BLaER1 (cell line): ENCODE data around the gene SATB2.

ENCODE experiments used
- H3K27ac ChIP-seq: shearing (Covaris generic); formaldehyde crosslinking; 2 replicates; pipeline ENCODE4 v1.8.1; 2022
- H3K27me3 ChIP-seq: shearing (Covaris generic); formaldehyde crosslinking; 2 replicates; pipeline ENCODE4 v1.8.1; 2022
- H3K36me3 ChIP-seq: shearing (Covaris generic); formaldehyde crosslinking; 2 replicates; pipeline ENCODE4 v1.8.1; 2022
- H3K4me1 ChIP-seq: shearing (Covaris generic); formaldehyde crosslinking; 2 replicates; pipeline ENCODE4 v1.8.1; 2022
- H3K4me2 ChIP-seq: shearing (Covaris generic); formaldehyde crosslinking; 2 replicates; pipeline ENCODE4 v1.8.1; 2022
- H3K4me3 ChIP-seq: shearing (Covaris generic); formaldehyde crosslinking; 2 replicates; pipeline ENCODE4 v1.8.1; 2022
- H3K9ac ChIP-seq: shearing (Covaris generic); formaldehyde crosslinking; 2 replicates; pipeline ENCODE4 v1.8.1; 2022
- H3K9me3 ChIP-seq: shearing (Covaris generic); formaldehyde crosslinking; 2 replicates; pipeline ENCODE4 v1.8.1; 2022
- H4K20me1 ChIP-seq: shearing (Covaris generic); formaldehyde crosslinking; 2 replicates; pipeline ENCODE4 v1.8.1; 2022
- Cebpa-rat ChIP-seq: shearing (Covaris generic); IDR thresholded peaks from 2 replicates; pipeline ENCODE4 v1.8.1; 2022

SATB2 gene

DNA sequence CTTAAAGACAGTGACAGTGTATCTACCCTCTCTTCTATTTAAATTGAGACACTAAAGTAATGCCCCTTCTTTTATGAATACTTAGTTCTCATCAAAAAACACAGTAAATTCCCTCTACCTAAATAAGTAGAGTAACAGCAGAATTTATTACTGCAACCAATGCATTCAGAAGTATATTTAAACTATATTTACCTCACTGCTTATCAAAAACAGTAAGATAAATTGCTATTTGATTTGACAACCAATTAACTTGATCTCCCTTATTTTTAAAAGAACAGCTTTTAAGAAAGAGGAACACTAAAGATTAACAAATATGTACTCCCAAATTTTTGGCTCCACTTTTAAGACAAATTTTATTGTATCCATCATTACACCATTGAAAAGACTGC is 4.8 kb downstream of the SATB2 start:
- no peak overlapping the region for H3K4me3 ChIP-seq
- no peak overlapping the region for H3K4me2 ChIP-seq
- no peaks in the 10 kb centered on the region for H3K9me3 ChIP-seq
- H3K36me3 ChIP-seq: no peaks in the 10 kb centered on the region
- peaks cover 13% of the 10 kb centered on the region for H3K4me1 ChIP-seq
- H4K20me1 ChIP-seq: peaks cover 54% of the 10 kb centered on the region
- no peak overlapping the region for H3K9ac ChIP-seq
- TF ChIP-seq Cebpa-rat: no peak
- H3K27me3 ChIP-seq: peaks cover 90% of the 10 kb centered on the region
- H3K27ac ChIP-seq: no peak overlapping the region

DNA sequence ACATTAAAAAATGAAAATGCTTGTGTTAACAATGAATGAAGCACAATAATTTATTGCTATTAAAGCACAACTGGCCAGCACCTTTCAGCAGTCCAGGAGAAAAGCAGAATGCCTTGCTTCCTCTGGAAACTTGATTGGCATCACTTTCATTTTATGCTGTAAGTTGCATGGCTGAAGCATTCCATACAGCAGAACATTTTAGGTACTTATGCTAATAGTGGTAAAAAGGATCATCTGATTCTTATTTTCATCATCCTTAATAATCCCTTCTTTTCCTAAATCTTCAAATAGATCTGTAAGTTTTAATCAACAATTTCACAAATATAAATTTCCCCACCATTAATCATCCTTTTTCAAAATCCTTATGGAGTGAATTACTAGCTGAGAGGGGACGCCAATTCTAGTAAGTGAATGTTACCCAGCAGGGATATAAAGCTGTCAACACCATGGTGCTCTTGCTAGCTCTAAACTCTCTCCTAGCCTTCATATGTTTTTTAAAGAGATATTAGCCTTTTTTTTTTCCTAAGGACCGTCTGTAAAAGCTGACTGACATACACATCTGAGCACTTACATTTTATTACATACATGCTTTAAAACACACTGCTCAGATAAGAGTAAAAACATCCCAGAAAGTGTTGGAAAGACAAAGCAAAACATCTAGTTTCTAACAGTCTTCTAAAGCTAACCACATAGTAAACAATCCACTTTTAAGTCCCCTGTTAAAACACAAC is 5.3 kb downstream of the SATB2 start:
- no peaks in the 10 kb centered on the region for H3K9me3 ChIP-seq
- no peak for TF ChIP-seq Cebpa-rat
- peaks cover 85% of the 10 kb centered on the region for H3K27me3 ChIP-seq
- H4K20me1 ChIP-seq: peaks cover 49% of the 10 kb centered on the region
- no peak overlapping the region for H3K4me2 ChIP-seq
- H3K4me3 ChIP-seq: no peak overlapping the region
- H3K36me3 ChIP-seq: no peaks in the 10 kb centered on the region
- no peak overlapping the region for H3K9ac ChIP-seq
- peaks cover 8% of the 10 kb centered on the region for H3K4me1 ChIP-seq
- H3K27ac ChIP-seq: no peak overlapping the region

GRCh38 chr2:199449956-199450355 is 7.8 kb downstream of the SATB2 start:
- H4K20me1 ChIP-seq: peaks cover 25% of the 10 kb centered on the region
- H3K36me3 ChIP-seq: no peaks in the 10 kb centered on the region
- no peak for TF ChIP-seq Cebpa-rat
- no peaks in the 10 kb centered on the region for H3K4me1 ChIP-seq
- no peak overlapping the region for H3K4me2 ChIP-seq
- no peaks in the 10 kb centered on the region for H3K9me3 ChIP-seq
- H3K27ac ChIP-seq: no peak overlapping the region
- H3K9ac ChIP-seq: no peak overlapping the region
- H3K4me3 ChIP-seq: no peak overlapping the region
- peaks cover 68% of the 10 kb centered on the region for H3K27me3 ChIP-seq

- H3K9ac ChIP-seq: no peak overlapping the region
- no peaks in the 10 kb centered on the region for H3K9me3 ChIP-seq
- TF ChIP-seq Cebpa-rat: no peak
- H3K36me3 ChIP-seq: no peaks in the 10 kb centered on the region
- no peak overlapping the region for H3K4me2 ChIP-seq
- H3K27me3 ChIP-seq: peaks cover 63% of the 10 kb centered on the region
- no peak overlapping the region for H3K4me3 ChIP-seq
- H4K20me1 ChIP-seq: peaks cover 20% of the 10 kb centered on the region
- no peaks in the 10 kb centered on the region for H3K4me1 ChIP-seq
- H3K27ac ChIP-seq: no peak overlapping the region
Observed at GRCh38 chr2:199449455-199449854, 8.3 kb downstream of the SATB2 start.

DNA sequence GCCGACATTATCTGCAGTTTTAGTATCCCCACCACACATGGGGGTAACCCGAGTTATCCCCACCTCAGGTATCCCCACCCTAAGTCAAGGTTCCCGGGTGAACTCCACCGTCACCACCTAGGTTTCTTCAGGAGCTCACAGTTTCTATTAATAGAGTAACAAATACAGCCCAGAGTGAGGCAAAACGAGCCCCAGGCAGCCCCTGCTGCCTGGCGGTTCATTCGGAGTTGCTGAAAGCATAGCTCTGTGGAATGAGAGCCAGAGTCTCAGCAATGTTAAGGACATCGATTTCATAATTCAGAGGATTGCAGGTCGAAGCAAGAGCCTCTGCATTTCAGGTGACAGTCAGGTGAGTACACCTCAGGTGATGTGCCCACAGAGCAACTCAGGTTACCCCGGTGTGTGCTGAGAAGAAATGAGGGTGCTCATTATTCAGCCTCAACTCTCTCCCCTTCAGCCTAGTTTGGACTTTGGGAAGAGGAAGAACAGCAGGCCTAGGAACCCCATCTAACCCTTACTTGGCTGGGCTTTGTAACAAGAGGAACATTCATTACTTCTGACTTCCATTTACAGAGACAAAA is 10.7 kb downstream of the SATB2 start:
- Histone ChIP-seq H3K9ac (no peak overlapping the region), H3K27ac (no peak overlapping the region), H3K27me3 (peaks cover 42% of the 10 kb centered on the region), H3K9me3 (no peaks in the 10 kb centered on the region), H3K4me2 (no peak overlapping the region), H3K36me3 (no peaks in the 10 kb centered on the region), H3K4me1 (no peaks in the 10 kb centered on the region), H3K4me3 (no peak overlapping the region), H4K20me1 (peaks cover under 1% of the 10 kb centered on the region; the same call in 1 of the 2 replicates)
- no peak for TF ChIP-seq Cebpa-rat

GRCh38 chr2:199444749-199445148 is 13.0 kb downstream of the SATB2 start:
- peaks cover 22% of the 10 kb centered on the region for H3K27me3 ChIP-seq
- no peak overlapping the region for H3K4me2 ChIP-seq
- H3K27ac ChIP-seq: no peak overlapping the region
- H3K36me3 ChIP-seq: no peaks in the 10 kb centered on the region
- H3K4me1 ChIP-seq: no peaks in the 10 kb centered on the region
- no peak overlapping the region for H3K9ac ChIP-seq
- no peaks in the 10 kb centered on the region; the same call in 1 of the 2 replicates for H4K20me1 ChIP-seq
- TF ChIP-seq Cebpa-rat: no peak
- no peaks in the 10 kb centered on the region for H3K9me3 ChIP-seq
- H3K4me3 ChIP-seq: no peak overlapping the region

DNA sequence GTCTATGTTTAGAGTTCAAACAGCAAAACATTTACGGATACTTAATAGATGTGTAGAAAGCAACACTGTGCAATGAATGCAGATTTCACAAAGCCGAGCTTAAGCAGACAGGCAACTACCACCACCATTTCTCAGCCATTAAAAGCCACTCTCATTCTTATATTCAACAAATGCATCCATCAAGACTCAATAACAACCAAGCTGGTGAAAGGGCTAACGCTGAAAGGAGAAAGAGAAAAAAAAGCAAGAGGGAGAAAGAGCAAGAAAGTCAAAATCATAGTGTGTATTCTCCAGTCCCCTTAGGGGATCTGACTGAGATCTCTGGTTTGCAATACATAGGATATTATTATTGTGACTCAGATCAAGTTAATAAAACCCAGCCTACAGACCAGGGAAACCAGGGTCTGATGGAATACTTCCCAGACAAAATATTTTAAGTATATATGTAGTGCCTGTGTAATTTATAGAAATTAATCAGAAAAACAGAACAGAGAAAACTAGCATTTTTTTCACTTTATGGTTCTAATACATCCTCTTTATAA is 14.1 kb downstream of the SATB2 start:
- no peak overlapping the region for H3K4me2 ChIP-seq
- H3K4me1 ChIP-seq: no peaks in the 10 kb centered on the region
- no peak overlapping the region for H3K27ac ChIP-seq
- H3K9ac ChIP-seq: no peak overlapping the region
- H3K9me3 ChIP-seq: no peaks in the 10 kb centered on the region
- no peak overlapping the region for H3K4me3 ChIP-seq
- TF ChIP-seq Cebpa-rat: no peak
- peaks cover 13% of the 10 kb centered on the region for H3K27me3 ChIP-seq
- H3K36me3 ChIP-seq: no peaks in the 10 kb centered on the region
- H4K20me1 ChIP-seq: no peaks in the 10 kb centered on the region; the same call in 1 of the 2 replicates

- Histone ChIP-seq H3K4me2 (no peak overlapping the region), H4K20me1 (no peaks in the 10 kb centered on the region; the same call in 1 of the 2 replicates), H3K27ac (no peak overlapping the region), H3K9ac (no peak overlapping the region), H3K4me1 (no peaks in the 10 kb centered on the region), H3K9me3 (no peaks in the 10 kb centered on the region), H3K36me3 (no peaks in the 10 kb centered on the region), H3K27me3 (peaks cover 5% of the 10 kb centered on the region), H3K4me3 (no peak overlapping the region)
- TF ChIP-seq Cebpa-rat: no peak
Observed at GRCh38 chr2:199442173-199442572, 15.6 kb downstream of the SATB2 start.

- Histone ChIP-seq H3K9me3 (no peaks in the 10 kb centered on the region), H3K27me3 (peaks cover 1% of the 10 kb centered on the region; the same call in 1 of the 2 replicates), H3K4me2 (no peak overlapping the region), H3K4me1 (no peaks in the 10 kb centered on the region), H3K9ac (no peak overlapping the region), H3K4me3 (no peak overlapping the region), H3K36me3 (no peaks in the 10 kb centered on the region), H4K20me1 (no peaks in the 10 kb centered on the region; the same call in 1 of the 2 replicates), H3K27ac (no peak overlapping the region)
- no peak for TF ChIP-seq Cebpa-rat
Observed at GRCh38 chr2:199441759-199442158, 16.0 kb downstream of the SATB2 start.

- TF ChIP-seq Cebpa-rat: no peak
Observed at GRCh38 chr2:199440118-199440517, 17.6 kb downstream of the SATB2 start.

More at GRCh38 chr2:199440118-199440517, 17.6 kb downstream of the SATB2 start:
- H4K20me1 ChIP-seq: no peaks in the 10 kb centered on the region
- H3K4me1 ChIP-seq: no peaks in the 10 kb centered on the region
- H3K27me3 ChIP-seq: no peaks in the 10 kb centered on the region
- no peaks in the 10 kb centered on the region for H3K9me3 ChIP-seq
- no peak overlapping the region for H3K4me3 ChIP-seq
- no peak overlapping the region for H3K4me2 ChIP-seq
- H3K27ac ChIP-seq: no peak overlapping the region
- H3K36me3 ChIP-seq: no peaks in the 10 kb centered on the region
- H3K9ac ChIP-seq: no peak overlapping the region
